ENCODE measurements around the gene SERPINB6.
"Not testable (repeated sequence)": the region's sequence is repeated elsewhere in the genome, so short reads cannot be mapped to it uniquely, and the experiment has no call there.

SERPINB6 gene

GRCh38 chr6:2932911-2933310 is 38.5 kb downstream of the SERPINB6 start:
- DNase-seq = not testable (repeated sequence)

DNA sequence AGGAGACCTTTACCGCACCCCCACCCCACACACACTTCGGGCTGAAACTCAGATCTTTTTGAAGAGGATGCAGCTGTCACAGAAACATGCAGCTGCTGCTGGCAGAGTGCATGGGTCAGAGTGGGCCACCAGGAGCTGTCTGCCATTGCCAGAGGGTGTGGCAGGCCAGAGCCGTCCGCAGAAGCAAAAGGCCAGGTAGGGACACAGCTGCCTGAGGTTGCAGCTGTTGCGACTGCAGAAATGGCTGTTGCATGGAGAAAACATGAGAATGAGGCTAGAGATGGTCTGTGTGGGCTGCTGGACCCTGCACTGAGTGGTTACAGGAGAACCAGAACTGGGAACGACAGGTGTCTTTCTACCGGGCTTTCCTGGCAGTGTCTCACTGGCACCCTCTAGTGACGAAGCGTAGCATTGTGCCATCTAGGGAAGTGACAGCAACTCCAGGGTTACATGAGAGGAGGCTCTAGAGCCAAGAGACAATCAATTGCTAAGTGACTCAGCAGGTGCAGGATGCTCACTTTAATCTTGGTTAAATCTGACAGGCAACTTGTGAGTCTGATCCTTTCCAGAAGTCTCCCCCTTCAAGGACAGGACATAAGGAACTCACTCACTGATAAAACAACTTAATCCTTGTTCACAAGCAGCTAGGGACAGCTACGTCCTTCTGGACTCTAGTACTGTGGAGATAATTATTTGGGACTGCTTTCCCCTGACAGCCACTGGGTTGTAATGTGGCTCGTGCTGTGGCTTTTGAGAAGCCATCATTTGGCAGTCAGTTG is 39.2 kb downstream of the SERPINB6 start:
- DNase-seq = peak; percentile 87

GRCh38 chr6:2931055-2931454 is 40.3 kb downstream of the SERPINB6 start:
- DNase-seq = no peak

- DNase-seq = not testable (repeated sequence)
These were observed 43.4 kb downstream of the SERPINB6 start for GRCh38 chr6:2927931-2928330.

DNA sequence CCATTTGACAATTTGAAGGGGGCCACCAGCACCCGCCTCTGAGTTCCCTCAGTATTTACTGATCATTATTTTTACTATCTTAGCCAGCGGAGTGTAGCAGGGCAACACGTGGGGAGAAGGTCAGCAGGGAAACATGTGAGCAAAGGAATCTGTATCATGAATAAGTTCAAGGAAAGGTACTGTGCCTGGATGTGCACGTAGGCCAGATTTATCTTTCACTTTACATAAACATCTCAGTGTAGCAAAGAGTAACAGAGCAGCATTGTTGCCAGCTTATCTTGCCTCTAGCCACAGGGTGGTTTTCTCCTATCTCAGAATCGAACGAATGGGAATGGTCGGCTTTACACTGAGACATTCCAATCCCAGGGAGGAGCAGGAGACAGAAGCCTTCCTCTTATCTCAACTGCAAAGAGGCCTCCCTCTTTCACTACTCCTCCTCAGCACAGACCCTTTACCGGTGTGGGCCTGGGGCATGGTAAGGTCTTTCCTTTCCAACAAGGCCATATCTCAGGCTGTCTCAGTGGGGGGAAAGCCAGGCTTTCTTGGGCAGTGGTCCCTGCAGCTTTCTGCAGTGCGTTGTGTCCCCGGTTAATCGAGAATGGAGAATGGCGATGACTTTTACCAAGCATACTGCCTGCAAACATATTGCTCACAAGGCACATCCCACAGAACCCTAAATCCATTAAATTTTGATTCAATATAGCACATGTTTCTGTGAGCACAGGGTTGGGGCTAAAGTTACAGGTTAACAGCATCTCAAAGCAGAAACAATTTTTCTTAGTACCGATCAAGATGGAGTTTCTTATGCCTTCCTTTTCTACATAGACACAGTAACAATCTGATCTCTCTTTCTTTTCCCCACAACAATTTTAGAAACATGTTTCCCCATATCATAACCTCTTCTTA is 45.3 kb downstream of the SERPINB6 start:
- DNase-seq = not testable (repeated sequence)

GRCh38 chr6:2921520-2922115 is 49.7 kb downstream of the SERPINB6 start:
- DNase-seq = no peak

- no peak for DNase-seq
These were observed 50.7 kb downstream of the SERPINB6 start for GRCh38 chr6:2920671-2921112.

GRCh38 chr6:2919886-2920285 is 51.5 kb downstream of the SERPINB6 start:
- DNase-seq = no peak

GRCh38 chr6:2919401-2919800 is 52.0 kb downstream of the SERPINB6 start:
- DNase-seq = no peak

- no peak for DNase-seq
These were observed 52.4 kb downstream of the SERPINB6 start for GRCh38 chr6:2918936-2919335.

- DNase-seq = no peak
These were observed 53.4 kb downstream of the SERPINB6 start for GRCh38 chr6:2917801-2918445.

- DNase-seq = no peak
These were observed 54.3 kb downstream of the SERPINB6 start for GRCh38 chr6:2917065-2917464.

DNA sequence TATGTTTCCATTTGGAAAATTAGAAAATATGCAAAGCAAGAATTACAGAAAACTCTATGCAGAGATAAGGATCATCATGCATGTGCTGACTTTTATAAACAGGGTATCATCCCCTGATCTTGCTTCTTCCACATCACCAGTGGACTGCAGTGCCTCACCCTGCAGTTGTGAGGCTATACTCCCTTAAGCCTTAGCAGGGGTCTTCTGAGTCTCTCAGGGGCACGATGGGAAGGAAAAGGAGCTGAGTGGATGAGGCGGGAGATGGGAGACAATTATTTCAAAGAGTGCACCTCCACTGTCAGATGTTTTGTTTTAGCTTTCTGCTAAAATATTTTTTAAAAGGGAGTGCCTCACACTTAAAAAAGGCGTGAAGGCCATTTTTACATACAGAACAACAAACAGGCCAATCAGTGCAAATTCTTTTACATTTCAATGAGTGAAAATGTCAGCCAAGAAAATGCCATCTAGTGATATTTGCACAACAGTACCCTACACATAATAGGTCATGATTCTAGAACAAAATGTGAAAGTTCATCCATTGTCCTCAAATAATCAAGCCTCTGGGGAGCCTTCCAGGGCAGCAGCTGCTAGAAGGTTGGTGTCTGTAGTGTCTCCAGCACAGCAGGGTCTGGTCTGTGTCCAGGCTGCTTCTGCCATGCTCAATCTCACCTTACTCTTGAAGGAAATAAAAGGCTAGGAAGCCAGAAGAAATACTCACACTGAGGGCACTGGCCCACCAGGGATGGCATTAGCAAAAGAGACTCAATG is 55.0 kb downstream of the SERPINB6 start:
- DNase-seq = no peak

- no peak for DNase-seq
These were observed 56.2 kb downstream of the SERPINB6 start for GRCh38 chr6:2915150-2915549.

DNA sequence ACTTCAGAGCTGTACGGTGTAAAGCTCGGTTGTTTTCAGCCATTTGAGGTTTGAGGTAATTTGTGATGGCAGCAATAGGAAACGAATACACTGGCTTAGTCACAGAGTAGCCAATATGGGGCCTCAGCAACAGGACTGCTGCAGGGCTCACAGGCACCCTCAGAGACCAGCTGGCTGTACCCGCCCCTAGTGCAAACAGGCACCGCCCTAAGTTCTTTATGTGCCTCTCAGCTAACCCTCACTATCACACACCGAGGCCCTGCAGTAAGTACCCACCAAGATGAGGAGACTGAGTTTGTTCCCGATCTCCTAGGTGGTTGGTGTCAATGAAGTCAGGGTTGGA is 57.1 kb downstream of the SERPINB6 start:
- no peak for DNase-seq

DNA sequence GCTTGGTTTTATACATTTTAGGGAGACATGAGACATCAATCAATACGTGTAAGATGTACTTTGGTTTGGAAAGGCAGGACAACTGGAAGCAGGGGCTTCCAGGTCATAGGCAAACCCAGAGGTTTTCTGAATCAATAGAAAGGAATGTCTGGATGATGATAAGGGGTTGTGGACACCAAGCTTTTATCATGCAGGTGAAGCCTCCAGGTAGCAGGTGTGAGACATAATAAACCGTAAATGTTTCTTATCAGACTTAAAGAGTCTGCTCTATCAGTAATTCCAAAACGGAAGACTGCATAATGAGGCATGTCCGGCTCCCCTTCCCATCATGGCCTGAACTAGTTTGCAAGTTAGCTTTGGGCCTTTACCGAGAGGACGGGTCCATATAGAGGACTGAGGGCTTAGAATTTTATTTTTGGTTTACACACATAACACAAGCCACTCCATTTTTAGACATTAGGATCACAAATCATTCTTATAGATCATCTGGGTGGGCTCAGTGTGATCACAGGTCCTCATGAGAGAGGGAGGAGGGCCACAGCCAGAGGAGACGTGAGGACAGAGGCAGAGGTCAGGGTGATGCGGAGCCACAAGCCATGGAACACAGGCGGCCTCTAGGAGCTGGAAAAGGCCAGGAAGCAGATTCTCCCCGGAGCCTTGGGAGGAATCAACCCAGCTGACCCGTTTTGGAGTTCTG is 57.6 kb downstream of the SERPINB6 start:
- DNase-seq = no peak

GRCh38 chr6:2911171-2911570 is 60.2 kb downstream of the SERPINB6 start:
- DNase-seq = no peak

GRCh38 chr6:2909718-2910117 is 61.6 kb downstream of the SERPINB6 start:
- no peak for DNase-seq

- DNase-seq = not testable (repeated sequence)
These were observed 62.2 kb downstream of the SERPINB6 start for GRCh38 chr6:2909051-2909606.

- not testable (repeated sequence) for DNase-seq
These were observed 62.9 kb downstream of the SERPINB6 start for GRCh38 chr6:2908516-2908915.

Data from 8988T (cell line).